Fibroblast of skin of scalp (primary cell): ENCODE results near the gene NCAPG2.

Source experiments
- DNase-seq: peaks from one replicate; pipeline ENCODE4 v3.0.0-alpha.2; 2013

The NCAPG2 gene

GRCh38 chr7:158733775-158734494 is 29.3 kb upstream of the NCAPG2 start:
- no peak for DNase-seq

DNA sequence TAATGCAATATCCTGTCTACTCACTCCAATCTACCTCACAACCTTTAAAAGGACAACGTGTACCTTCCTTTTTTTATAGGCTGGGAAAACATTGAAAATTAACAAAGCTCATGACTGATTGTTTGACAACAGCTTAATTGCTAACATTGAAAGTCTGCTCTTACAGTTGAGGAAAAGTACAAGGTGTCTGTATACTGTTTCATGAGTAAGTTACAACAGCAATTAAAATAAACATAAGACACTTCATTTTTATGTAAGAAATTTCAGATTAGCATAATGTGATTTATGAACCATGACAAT is 28.6 kb upstream of the NCAPG2 start:
- DNase-seq, result no peak

DNA sequence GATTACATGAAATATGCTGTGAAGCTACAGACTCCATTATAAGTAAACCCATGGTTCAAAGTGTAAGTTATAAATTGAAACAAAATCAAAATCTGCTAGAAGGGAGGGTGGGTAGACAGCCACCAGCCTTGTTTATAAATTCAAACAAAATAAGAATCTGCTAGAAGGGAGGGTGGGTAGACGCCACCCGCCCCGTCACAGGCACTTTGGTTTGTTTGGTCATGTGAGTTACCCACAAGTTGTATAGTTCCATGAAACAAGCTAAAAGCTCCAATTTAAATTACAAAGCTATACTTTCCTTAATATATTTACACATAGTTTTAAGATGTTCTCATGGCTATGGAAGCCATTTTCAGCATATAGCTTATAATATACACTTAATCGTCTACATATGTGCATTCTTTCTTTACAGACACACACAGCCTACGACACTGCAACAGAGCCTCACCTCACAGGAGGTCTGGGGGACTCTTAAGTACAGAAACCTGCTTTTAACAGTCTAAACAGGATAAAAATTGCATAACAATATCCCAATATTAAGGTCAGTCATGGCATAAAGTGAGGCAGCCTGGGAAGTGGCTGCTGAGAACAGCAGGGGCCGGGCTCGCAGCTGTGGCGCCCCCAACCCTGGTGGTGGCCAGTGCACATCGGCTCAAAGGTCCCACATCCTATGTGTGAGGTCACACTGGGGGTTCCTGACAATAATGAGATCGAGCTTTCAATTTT is 28.1 kb upstream of the NCAPG2 start:
- DNase-seq, result peak; percentile 53

DNA sequence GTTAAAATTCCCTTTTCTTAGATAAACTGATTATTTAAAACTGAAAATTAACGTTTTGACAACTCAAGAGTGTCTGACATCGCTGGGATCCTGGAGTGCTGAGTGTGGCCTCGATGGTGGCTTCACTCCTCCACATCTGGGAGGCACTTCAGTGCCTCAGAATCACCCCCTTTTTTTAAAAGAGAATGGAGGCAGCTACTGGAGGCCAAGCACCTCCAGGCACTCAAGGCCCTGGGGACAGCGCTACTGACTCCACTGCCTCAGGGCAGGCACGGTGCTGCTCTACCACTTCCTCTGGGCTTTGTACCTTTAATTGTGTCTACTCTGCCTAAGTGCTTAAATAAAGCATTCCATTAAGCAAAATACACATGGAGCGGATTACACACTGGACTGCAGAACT is 27.2 kb upstream of the NCAPG2 start:
- DNase-seq, result no peak

- no peak for DNase-seq
Measured at GRCh38 chr7:158730383-158731346, 26.1 kb upstream of the NCAPG2 start.

DNA sequence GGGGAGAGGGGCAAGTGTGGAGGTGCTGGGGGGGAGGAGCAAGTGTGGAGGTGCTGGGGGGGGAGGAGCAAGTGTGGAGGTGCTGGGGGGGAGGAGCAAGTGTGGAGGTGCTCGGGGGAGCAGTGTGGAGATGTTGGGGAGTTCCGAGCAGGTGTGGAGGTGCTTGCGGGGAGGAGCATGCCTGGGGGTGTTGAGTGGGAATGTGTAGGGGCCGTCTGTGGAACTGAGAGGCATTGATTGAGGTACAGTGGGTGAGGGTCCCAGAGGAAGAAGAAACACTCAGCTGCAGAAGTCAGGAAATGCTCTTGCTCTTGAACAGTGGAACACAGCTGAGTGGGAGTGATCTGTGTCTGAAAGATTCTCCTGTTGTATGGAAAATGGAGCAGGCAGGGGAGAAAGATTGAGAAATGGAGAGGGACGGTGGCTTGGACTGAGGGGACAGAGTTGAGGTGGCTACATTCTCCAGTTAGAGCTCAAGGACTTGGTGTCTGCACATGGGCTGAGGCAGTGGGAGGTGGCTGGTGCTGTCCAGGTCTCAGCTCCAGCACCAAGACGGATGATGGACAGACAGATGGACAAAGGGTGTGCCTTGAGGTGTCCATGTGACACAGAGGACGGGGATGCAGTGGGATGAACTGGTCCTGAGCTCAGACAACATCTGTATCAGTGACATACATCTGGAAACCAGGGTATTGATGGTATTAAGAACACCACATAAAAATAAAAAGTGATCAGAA is 25.2 kb upstream of the NCAPG2 start:
- DNase-seq, result no peak

DNA sequence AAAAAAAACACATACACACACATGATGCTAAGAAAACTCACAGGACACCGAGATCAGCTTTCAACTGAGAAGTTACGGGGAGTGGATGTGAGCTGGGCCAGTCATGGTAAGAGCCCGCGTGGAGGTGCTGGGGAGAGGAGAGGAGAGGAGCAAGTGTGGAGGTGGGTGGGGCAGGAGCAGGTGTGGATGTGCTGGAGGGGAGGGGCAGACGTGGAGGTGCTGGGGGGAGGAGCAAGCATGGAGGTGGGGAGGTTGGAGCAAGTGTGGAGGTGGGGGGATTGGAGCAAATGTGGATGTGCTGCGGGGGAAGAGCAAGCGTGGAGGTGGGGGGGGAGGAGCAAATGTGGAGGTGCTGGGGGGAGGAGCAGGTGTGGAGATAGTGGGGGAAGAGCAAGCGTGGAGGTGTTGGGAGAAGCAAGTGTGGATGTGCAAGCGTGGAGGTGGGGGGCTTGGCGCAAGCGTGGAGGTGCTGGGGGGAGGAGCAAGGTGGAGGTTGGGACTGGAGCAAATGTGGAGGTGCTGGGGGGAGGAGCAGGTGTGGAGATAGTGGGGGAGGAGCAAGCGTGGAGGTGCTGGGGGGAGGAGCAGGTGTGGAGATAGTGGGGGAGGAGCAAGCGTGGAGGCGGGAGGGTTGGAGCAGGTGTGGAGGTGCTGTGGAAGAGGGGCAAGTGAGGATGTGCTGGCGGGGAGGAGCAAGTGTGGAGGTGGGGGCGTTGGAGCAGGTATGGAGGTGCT is 24.5 kb upstream of the NCAPG2 start:
- DNase-seq, result no peak

DNA sequence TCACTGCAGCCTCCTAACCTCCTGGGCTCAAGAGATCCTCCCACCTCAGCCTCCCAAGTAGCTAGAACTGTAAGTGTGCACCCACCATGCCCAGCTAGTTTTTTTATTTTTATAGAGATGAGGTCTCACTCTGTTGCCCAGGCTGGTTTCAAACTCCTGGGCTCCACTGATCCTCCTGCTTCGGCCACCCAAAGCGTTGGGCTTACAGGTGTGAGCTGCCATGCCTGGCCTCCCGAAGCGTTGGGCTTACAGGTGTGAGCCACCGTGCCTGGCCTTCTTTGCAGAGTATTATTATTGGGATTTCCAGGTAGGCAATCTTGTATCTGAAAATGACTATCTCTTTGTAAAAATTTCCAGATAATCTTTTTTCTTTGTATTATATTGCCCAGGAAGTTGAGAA is 23.1 kb upstream of the NCAPG2 start:
- DNase-seq, result no peak

GRCh38 chr7:158726277-158726807 is 21.7 kb upstream of the NCAPG2 start:
- no peak for DNase-seq

- no peak for DNase-seq
Measured at GRCh38 chr7:158725506-158725800, 20.8 kb upstream of the NCAPG2 start.

DNA sequence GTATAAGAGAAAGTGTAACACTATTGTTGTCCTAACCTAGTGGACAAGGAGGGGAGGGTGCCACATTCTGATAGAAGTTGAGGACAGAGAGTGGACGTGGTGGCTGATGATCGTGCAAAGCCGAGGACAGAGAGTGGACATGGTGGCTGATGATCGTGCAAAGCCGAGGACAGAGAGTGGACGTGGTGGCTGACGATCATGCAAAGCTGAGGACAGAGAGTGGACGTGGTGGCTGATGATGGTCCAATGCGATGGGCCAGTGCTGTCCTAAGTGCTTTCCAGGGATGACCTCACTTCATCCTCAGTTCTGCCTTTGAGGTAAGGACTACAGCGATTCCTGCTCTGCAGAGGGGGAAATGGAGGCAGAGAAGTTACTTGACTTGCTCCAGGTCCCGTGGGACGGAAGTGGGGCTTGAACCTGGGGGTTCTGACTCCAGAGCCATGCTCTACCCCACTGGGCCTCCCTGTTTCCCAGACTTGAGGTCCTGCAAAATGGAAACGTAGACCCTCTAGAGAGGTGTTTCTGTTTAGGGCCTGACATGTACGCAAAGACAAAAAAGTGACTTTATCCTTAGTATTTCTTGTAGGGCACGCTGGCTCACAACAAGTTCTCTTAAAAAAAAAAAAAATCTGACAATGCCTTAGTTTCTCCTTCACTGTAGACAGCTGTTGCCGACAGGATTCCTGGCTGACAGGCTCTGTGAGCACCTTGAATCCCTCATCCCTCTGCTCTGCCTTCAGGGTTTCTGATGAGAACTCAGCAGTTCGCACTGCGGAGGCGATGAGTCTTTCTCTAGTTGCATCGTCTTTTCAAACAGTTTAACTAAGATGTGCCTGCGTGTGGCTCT is 20.3 kb upstream of the NCAPG2 start:
- DNase-seq, result no peak

DNA sequence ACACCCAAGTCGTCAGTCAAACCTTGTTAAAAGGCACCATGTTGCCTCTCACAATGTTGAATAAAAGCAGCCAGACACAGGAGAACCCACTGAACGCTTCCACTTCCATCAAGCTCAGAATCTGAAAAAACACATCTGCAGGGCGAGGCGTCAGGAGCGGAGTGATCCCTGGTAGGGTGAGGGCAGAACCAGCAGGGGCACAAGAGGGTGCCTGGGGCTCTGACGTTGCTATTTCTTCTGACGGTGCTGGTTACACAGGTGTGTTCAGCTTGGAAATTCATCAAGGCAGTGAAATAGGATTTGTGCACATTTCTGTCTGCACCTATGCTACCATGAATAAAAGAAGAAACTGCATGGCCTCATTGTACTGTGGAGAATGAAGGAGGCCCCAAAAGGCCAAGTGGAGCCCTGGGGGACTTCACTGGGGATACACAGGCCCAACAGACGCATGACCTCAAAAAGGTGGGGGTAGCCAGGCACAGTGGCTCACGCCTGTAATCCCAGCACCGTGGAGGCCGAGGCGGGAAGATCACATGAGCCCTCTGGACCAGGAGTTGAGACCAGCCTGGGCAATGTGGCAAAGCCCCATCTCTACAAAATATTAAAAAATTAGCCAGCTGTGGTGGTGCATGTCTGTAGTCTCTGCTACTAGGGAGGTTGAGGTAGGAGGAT is 19.2 kb upstream of the NCAPG2 start:
- no peak for DNase-seq

GRCh38 chr7:158723266-158723665 is 18.7 kb upstream of the NCAPG2 start:
- no peak for DNase-seq

GRCh38 chr7:158722574-158723237 is 18.1 kb upstream of the NCAPG2 start:
- DNase-seq, result no peak

- no peak for DNase-seq
Measured at GRCh38 chr7:158720112-158720511, 15.5 kb upstream of the NCAPG2 start.

GRCh38 chr7:158716802-158717201 is 12.2 kb upstream of the NCAPG2 start:
- no peak for DNase-seq

GRCh38 chr7:158710651-158711102 is 6.1 kb upstream of the NCAPG2 start:
- peak; percentile 55 for DNase-seq

- DNase-seq, result no peak
Measured at GRCh38 chr7:158707610-158708009, 3.0 kb upstream of the NCAPG2 start.
